ENCODE results near the gene PAPSS2.
"Not testable (repeated sequence)": the region's sequence is repeated elsewhere in the genome, so short reads cannot be mapped to it uniquely, and the experiment has no call there.

Gene PAPSS2

DNA sequence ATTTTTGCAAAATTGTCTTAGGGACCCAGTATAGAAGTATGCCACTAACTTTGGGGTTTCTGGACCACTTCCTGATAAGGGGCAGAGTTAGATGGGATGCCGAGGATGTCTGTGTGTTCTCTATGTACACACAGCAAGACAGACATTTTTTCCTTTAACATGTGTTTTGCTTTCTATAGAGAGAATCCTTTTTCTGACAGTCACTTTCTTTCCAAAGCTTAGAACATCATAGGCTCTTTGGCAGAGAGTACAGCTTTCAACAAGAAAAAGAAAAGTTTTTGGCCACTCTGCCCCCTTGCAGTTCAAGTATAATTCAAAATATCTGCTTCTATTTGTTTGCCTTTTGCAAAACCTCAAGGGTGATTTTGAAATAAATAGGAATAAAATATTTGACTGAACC is 44.1 kb downstream of the PAPSS2 start:
- no peak for DNase-seq (ENCODE audit: low spot score)

DNA sequence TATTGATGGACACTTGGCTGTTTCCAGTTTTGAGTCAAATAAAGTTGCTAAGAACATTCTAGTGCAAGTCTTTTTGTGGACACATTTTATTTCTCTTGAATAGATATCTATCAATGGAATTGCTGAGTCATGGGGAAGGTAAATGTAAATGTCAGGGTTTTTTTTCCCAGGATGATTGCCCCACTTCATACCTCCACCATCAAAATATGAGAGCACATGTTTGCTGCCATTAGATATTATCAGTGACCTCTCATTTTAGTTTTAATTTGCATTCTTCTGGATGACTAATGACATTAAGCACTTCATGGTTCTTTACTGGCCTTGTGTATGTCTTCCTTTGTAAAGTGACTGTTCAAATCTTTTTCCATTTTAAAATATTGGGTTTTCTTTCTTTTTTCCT is 45.7 kb downstream of the PAPSS2 start:
- no peak for DNase-seq (ENCODE audit: low spot score)

DNA sequence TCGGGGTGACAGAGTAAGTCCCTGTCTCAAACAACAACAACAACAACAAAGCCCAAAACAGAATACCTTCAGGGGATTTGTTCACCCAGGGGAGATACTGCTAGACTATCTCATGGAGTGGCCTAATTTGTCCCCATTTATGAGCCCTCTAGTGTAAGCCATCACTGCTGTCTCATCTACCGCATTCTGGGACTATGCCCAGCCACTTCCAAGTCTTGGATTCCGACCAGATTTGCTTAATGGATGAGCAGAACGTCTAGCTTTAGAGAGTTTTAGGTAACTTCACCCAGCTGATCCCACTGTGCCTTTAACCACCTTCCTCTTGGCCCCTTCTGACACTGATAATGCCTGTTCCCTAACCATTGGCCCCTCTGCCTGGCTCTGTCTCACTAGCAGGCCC is 47.1 kb downstream of the PAPSS2 start:
- DNase-seq (ENCODE audit: low spot score), result no peak

DNA sequence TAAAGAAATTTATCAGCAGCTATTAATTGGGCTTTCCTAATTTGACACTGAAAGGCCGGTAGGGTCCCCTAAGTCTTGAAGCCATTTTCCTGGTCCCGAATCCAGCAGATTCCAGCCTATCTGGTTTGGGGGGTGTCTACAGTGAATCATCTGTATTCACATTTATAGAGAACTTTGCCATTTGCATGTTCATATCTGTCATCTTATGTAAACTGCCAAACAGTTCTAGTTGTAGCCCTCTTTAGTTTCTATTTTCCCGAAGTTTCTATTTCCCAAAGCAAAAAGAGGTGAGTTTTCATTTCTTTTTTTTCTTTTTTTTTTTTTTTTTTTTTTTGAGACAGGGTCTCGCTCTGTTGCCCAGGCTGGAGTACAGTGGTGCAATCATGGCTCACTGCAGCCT is 47.6 kb downstream of the PAPSS2 start:
- DNase-seq (ENCODE audit: low spot score), result no peak

DNA sequence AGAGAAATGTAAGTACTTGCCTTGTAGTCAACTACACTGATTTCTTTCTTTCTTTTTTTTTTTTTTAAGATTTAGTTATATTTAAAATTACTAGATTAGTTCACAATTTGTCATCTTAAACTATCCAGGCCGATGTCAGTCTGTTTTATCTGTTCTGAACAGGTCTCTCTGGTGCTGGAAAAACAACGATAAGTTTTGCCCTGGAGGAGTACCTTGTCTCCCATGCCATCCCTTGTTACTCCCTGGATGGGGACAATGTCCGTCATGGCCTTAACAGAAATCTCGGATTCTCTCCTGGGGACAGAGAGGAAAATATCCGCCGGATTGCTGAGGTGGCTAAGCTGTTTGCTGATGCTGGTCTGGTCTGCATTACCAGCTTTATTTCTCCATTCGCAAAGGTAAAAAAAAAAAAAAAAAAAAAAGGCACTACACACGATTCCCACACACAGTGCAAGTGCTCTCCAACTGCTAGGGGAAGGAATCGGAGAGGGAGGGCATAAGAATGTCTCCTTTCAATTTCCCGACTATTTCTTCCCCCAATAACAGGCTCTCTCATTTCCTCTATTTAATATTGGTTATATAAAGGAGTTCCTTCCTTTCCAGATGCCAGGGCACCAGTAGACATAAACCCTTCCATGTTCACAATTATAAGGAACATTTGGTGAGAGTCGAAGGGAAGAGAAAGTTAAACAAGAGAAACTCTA is 53.4 kb downstream of the PAPSS2 start:
- DNase-seq (ENCODE audit: low spot score), result no peak

DNA sequence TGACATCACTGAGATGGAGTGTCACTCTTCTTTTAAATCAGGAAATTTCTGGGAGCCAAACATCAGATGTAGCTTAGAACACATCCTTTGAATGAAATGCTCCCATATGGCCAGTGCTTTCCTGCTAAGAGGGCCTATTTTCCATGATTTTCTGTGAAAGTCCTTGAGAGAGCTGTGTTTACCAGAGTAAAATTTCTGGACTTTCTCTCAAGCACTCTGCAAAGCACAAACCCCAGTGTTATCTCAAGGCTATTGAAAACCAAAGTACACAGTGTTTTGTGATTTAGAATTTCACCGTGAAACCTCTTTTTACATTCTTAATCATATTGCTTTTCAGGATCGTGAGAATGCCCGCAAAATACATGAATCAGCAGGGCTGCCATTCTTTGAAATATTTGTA is 54.0 kb downstream of the PAPSS2 start:
- DNase-seq (ENCODE audit: low spot score), result no peak

DNA sequence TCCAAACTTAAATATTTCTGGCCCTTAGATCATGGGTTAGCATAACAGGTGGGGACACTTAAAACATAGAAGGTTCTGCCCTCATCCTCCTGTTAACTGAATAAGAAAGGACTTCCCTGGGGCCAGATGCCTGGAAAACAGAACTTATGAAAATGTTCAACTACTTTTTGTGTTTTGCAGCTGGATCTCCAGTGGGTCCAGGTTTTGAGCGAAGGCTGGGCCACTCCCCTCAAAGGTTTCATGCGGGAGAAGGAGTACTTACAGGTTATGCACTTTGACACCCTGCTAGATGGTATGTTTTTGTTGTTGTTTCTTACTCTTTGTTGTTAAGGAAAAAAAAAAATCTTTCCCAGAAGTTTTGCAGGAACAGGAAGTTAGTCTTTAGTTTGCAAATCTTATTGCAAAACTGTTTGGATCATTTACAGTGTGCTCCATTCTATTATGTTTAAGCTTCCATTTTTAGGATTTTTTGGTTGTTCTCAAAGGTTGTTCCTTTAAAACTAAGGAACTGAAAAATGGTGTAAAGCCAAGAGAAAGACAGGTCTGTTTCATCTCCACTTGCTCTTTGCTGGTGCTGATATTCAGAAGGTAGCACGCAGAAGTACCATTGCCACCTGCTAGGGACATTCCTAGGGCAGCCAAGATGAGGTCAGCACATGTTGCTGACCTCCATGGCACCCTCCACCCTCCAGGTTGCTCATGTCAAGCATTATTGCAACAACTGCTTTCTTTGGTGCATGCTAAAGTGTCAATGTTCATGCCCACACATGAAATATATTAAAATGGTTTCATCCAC is 56.1 kb downstream of the PAPSS2 start:
- DNase-seq (ENCODE audit: low spot score), result no peak

DNA sequence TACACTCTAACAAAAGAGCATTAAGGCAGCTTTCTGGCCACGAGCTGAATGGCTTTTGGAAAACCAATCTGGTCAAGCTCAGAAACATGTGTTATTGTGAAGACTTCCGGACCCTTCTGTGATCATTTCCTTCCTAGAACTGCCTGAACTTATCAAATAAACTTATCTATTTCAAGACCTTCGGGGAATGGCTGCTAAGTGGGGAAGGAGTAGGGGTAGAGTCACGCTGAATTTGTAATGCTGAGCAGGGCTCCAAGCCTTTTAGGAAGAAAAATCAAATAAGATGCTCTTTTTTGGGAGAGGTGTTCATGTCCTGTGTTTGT is 56.6 kb downstream of the PAPSS2 start:
- no peak for DNase-seq (ENCODE audit: low spot score)

DNA sequence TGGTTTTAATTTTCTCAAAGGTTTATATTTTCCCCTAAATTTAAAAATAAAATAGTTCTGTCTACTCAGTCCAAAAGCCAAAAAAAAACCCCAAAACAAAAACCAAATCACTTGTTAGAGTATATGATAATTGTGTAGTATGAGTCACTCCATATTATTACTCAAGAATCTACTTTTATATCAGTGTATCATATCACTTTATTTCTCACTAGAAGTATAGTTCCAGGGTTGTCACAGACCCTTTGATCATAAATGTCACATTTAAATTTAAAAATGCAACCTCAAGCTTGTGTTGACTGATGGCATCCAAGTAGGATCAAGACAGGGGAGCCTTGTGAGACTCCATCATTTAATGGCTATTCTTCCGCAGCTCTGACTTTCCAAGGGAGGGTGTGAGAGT is 61.0 kb downstream of the PAPSS2 start:
- DNase-seq (ENCODE audit: low spot score), result no peak

DNA sequence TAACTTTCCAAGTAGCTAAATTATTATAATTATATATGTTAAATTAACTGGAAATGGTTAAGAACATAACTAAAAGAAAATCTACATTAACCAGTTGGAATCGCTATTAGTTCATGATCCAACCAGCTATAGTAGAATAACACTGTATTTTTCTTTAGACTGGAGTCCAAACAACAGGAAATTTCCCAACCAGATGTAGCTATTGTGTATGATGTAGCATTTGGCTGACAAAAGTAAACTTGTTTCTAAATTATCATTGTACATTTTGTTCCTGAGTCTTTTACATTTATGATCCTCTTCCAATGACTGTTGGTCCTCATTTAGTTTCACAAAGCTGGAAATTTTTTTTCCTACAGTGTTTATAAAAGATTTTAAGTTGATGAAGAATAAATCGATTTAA is 62.1 kb downstream of the PAPSS2 start:
- no peak for DNase-seq (ENCODE audit: low spot score)

DNA sequence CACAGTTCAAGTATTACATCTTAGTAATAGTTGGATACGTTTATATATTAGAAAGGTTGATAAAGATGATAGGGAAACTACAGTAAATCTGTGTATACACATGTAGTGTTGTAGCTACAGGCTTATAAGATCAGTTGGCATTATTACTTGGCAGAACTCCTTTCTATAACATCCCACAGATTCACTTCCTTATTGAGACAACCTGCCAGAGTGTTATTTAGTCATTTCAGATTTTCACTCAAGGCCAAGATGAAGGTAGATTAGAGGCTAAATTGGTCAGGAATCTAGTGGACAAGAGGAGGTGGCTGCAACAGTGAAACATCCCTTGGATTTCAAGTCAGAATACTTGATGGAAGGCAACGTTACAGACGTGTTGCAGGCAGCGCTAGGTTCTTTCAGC is 63.0 kb downstream of the PAPSS2 start:
- no peak for DNase-seq (ENCODE audit: low spot score)

DNA sequence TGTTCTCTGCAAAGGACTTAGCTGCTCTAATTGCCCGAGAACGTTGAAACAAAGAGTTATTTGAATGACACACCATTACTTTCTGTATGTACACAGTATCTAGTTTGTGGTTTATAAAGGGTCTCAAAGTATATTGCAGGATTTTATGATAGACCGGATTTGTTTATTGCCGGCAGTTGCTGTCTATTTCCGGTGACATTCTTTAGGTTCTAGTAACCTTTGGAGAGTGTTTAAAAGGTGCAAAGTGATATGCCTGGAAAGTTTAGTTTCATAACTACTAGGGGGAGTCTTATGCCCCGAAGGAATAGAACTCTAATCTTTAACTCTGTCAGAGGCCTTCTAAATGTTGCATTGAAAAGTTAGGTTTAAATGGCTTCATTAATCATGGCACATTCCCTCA is 63.8 kb downstream of the PAPSS2 start:
- no peak for DNase-seq (ENCODE audit: low spot score)

DNA sequence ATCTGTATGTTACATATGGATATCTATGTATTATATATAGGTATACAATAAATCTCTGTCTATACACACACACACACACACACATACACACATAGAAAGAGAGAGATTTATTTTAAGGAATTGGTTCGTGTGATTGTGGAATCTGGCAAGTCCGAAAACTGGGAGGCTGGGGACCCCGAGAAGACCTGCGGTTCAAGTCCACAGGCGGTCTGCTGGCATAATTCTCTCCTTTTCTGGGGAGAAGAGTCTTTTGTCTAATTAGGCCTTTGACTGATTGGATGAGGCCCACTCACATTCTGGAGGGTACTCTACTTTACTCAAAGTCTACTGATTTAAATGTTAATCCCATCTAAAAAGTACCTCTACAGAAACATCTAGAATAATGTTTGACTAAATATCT is 65.1 kb downstream of the PAPSS2 start:
- DNase-seq (ENCODE audit: low spot score), result no peak

DNA sequence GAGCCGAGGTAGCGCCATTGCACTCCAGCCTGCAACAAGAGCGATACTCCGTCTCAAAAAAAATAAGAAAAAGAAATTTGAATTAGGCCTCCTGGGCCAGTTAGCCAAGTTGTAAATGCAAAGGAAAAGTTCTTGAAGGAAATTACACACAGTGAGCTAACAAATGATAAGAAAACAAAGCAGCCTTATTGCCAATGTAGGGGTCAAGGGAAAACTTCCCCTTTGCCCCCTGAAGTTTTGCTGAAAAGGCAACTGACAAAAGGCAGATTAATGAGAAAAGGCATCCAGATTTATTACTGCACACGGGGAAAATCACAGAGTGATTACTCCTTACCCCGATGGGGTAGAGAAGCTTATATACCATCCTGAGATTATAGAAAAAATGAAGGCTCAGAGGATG is 70.3 kb downstream of the PAPSS2 start:
- no peak for DNase-seq (ENCODE audit: low spot score)

DNA sequence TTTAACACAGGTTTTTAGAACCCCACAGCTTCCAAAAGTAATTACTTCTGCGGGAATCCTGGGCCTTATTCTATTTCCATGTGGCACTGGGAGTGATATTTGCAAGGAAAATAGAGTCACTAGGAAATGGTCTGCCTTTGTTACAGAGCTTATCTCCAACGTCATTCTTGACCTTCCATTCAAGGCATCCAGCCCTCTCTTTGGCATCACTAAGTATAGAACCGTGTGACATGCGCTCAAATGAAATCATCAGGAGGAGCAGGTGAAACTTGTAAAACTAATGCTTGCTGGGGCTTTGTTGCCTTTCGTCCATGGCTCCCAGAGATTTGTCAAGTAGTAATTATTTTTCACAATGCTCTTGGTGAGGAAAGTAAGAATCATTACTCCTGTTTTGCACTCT is 73.4 kb downstream of the PAPSS2 start:
- no peak for DNase-seq (ENCODE audit: low spot score)

DNA sequence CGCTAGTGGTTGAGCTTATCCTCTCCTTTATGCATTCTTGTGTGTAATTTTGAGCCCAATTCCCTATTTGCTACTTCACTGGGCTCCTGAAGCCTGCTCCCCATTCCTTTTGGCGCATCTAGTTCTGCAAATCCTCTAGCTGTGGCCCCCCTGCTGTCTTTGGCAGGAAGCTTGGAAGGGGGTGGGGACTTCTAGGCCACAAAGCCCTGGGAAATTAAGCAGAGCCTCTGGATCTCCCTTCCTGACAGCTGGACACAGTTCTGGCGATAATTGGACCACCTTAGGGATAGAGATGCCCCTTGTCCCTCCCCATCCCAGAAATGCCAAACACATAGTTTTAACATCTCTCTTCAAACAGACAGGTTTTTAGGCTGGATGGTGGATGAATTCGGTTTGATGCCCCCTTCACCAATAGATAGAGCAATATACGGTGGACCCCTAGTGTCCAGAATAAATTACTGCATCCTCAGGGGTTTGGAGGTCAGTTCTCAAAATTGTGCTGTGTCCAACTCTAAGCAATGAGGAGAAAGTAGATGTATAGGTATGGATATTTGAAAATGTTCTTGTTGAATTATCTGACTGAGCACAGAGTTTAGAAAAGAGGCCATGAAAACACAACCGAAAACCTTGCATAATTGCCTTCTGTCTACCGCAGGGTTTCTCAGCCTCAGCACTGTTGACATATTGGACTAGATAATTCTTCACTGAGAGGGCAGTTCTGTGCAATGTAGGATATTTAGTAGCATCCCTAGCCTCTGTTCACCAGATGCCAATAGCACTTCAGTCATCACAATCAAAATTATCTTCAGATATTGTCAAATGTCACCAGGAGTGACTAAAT is 75.5 kb downstream of the PAPSS2 start:
- peak; percentile 48 for DNase-seq (ENCODE audit: low spot score)

DNA sequence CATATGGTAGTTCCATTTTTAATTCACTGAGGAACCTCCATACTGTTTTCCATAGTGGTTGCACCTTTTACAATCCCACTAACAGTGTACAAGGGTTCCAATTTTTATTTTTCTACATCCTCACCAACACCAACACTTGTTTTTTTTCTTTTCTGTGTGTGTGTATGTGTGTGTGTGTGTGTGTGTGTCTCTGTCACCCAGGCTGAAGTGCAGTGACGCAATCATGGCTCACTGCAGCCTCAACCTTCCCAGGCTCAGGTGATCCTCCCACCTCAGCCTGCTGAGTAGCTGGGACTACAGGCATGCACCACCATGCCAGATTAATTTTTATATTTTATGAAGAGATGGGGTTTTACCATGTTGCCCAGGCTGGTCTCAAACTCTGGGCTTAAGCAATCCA is 78.6 kb downstream of the PAPSS2 start:
- not testable (repeated sequence) for DNase-seq (ENCODE audit: low spot score)

DNA sequence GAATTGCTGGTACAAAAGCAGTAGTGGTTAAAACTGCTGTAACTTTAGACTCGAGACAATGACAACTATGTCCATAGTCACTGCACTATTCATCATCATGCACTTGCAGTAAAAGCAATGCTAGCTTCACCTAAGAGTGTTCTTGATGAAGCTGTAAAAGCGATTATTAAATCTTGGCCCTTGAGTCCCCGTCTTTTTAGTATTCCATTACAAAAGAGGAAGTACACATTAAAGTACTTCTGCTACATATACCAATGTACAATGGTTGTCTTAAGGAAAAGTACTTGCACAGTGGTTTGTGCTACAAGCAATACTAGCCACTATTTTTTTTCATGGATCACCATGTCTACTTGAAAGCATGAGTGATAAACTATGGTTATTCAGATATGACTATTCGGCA is 80.0 kb downstream of the PAPSS2 start:
- no peak for DNase-seq (ENCODE audit: low spot score)

DNA sequence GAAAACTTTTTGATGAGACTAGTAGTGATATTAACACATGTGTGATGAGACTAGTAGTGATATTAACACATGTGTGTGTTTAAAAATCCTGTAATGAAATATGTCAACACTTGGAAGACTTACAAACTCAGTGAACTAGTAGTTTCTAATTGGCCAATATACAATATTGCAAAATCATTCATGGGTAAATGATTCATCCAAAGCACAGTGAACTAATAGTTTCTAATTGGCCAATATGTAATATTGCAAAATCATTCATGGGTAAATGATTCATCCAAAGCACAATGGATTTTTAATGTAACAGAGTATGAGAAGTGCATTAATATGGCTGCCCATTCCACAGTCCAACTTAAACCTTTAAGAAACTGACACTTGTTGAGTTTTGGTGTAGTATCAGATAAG is 80.6 kb downstream of the PAPSS2 start:
- no peak for DNase-seq (ENCODE audit: low spot score)

DNA sequence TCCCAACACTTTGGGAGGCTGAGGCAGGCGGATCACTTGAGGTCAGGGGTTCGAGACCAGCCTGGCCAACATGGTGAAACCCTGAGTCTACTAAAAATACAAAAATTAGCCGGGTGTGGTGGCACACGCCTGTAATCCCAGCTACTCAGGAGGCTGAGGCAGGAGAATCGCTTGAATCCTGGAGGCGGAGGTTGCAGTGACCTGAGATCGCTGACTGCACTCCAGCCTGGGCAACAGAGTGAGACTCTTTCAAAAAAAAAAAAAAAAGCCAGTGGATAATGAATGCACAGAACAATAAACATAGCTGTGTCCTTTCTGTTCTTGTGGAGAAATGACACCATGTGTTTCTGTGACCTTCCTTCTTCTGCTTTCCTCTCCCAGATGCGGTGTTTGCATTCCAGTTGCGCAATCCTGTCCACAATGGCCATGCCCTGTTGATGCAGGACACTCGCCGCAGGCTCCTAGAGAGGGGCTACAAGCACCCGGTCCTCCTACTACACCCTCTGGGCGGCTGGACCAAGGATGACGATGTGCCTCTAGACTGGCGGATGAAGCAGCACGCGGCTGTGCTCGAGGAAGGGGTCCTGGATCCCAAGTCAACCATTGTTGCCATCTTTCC is 83.4 kb downstream of the PAPSS2 start:
- not testable (repeated sequence) for DNase-seq (ENCODE audit: low spot score)

DNA sequence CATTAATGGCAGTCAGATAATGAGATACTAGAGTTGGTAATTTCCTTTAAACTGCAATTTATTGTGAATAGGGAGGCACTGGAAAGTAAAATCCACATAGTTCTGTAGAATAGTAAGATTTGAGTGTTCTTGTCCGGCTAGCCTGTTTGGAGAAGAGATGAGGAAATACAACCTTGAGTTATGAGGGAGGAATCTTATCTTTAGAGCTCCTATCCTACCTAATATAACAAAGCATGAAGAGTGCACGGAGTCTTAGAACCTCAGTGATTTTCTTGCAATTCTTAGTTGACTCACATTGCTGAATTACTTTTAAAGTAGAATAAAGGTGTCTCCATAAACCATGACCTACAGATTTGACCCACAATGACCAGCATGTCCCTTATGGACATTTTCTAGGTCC is 84.9 kb downstream of the PAPSS2 start:
- no peak for DNase-seq (ENCODE audit: low spot score)

DNA sequence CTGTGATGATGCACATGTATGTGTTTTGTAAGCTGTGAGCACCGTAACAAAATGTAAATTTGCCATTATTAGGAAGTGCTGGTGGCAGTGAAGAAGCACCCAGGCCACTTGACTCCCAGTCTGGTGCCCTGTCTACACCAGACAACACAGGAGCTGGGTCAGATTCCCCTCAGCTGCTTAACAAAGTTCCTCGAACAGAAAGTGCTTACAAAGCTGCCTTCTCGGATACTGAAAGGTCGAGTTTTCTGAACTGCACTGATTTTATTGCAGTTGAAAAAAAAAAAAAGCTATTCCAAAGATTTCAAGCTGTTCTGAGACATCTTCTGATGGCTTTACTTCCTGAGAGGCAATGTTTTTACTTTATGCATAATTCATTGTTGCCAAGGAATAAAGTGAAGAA is 87.2 kb downstream of the PAPSS2 start:
- no peak for DNase-seq (ENCODE audit: low spot score)
